H9 (cell line): ENCODE results near the gene VPS29. TPM values are rescaled to one million over a fixed set of nuclear protein-coding genes. Genes with fewer than 3 reads are reported as not detected.
A peak's percentile ranks its signal among the peaks of the same experiment; 100 is the strongest.

ENCODE experiments used
- DNase-seq: peaks from one replicate; pipeline ENCODE4 v3.0.0-alpha.2; 2017
- H2AFZ ChIP-seq: one replicate; pipeline ENCODE4 v1.6.1; 2013; ENCODE audit warnings: mild to moderate bottlenecking, low read length, control low read depth, moderate library complexity
- H2AK5ac ChIP-seq: 2 replicates; pipeline ENCODE4 v1.6.1; 2013; ENCODE audit warnings: low read length, control low read depth, mixed read lengths; ENCODE audit not compliant: insufficient read length
- H2BK120ac ChIP-seq: one replicate; pipeline ENCODE4 v1.6.1; 2013; ENCODE audit warnings: low read depth, mild to moderate bottlenecking, low read length, control low read depth, inconsistent platforms; ENCODE audit not compliant: poor library complexity, severe bottlenecking
- H2BK12ac ChIP-seq: 2 replicates; pipeline ENCODE4 v1.6.1; 2013; ENCODE audit warnings: low read length, control low read depth, mixed read lengths, low read depth; ENCODE audit not compliant: insufficient read length
- H2BK15ac ChIP-seq: 2 replicates; pipeline ENCODE4 v1.6.1; 2013; ENCODE audit warnings: low read depth, low read length, control low read depth
- H2BK20ac ChIP-seq: one replicate; pipeline ENCODE4 v1.6.1; 2013; ENCODE audit warnings: low read depth, mild to moderate bottlenecking, low read length, control low read depth, inconsistent platforms; ENCODE audit not compliant: poor library complexity, severe bottlenecking
- H2BK5ac ChIP-seq: 2 replicates; pipeline ENCODE4 v1.6.1; 2013; ENCODE audit warnings: low read length, control low read depth, mixed read lengths; ENCODE audit not compliant: insufficient read length
- H3K14ac ChIP-seq: 2 replicates; pipeline ENCODE4 v1.6.1; 2013; ENCODE audit warnings: low read length, control low read depth; ENCODE audit not compliant: insufficient read depth
- H3K18ac ChIP-seq: 2 replicates; pipeline ENCODE4 v1.6.1; 2013; ENCODE audit warnings: low read depth, mild to moderate bottlenecking, mixed read lengths, low read length, control low read depth; ENCODE audit not compliant: insufficient read length
- H3K23ac ChIP-seq: 2 replicates; pipeline ENCODE4 v1.6.1; 2013; ENCODE audit warnings: low read length, control low read depth, mixed read lengths, low read depth; ENCODE audit not compliant: insufficient read length
- H3K23me2 ChIP-seq: 2 replicates; pipeline ENCODE4 v1.6.1; 2013; ENCODE audit warnings: low read depth, mild to moderate bottlenecking, mixed read lengths, low read length, control low read depth; ENCODE audit not compliant: insufficient read length, poor library complexity, severe bottlenecking
- H3K27ac ChIP-seq: 2 replicates; pipeline ENCODE4 v1.5.1; 2013; ENCODE audit warnings: low read length, control low read depth, mixed read lengths, low read depth; ENCODE audit not compliant: insufficient read length
- H3K27me3 ChIP-seq: 2 replicates; pipeline ENCODE4 v1.6.1; 2013; ENCODE audit warnings: low read length, control low read depth, inconsistent platforms; ENCODE audit not compliant: insufficient read depth
- H3K4ac ChIP-seq: 2 replicates; pipeline ENCODE4 v1.6.1; 2013; ENCODE audit warnings: low read depth, mild to moderate bottlenecking, control low read depth, inconsistent platforms, low read length, moderate library complexity
- H3K4me1 ChIP-seq: 2 replicates; pipeline ENCODE4 v1.6.1; 2013; ENCODE audit warnings: low read length, control low read depth, inconsistent platforms; ENCODE audit not compliant: insufficient read depth
- H3K4me2 ChIP-seq: 2 replicates; pipeline ENCODE4 v1.6.1; 2013; ENCODE audit warnings: low read length, control low read depth, mixed read lengths; ENCODE audit not compliant: insufficient read length, insufficient read depth
- H3K56ac ChIP-seq: 2 replicates; pipeline ENCODE4 v1.6.1; 2013; ENCODE audit warnings: low read depth, mild to moderate bottlenecking, mixed read lengths, low read length, control low read depth; ENCODE audit not compliant: insufficient read length
- H3K79me1 ChIP-seq: 2 replicates; pipeline ENCODE4 v1.6.1; 2013; ENCODE audit warnings: low read depth, mild to moderate bottlenecking, moderate library complexity, low read length, control low read depth, inconsistent platforms; ENCODE audit not compliant: insufficient read depth, poor library complexity, severe bottlenecking
- H3K79me2 ChIP-seq: 2 replicates; pipeline ENCODE4 v1.6.1; 2013; ENCODE audit warnings: low read length, control low read depth, inconsistent platforms; ENCODE audit not compliant: insufficient read depth
- H3K9ac ChIP-seq: 2 replicates; pipeline ENCODE4 v1.6.1; 2013; ENCODE audit warnings: low read length, control low read depth, mixed read lengths; ENCODE audit not compliant: insufficient read length; ENCODE audit errors: extremely low read depth
- H3K9me3 ChIP-seq: one replicate; pipeline ENCODE4 v1.6.1; 2013; ENCODE audit warnings: low read depth, low read length, inconsistent platforms; ENCODE audit not compliant: control insufficient read depth
- H3T11ph ChIP-seq: one replicate; pipeline ENCODE4 v1.6.1; 2013; ENCODE audit warnings: mild to moderate bottlenecking, low read length, control low read depth, inconsistent platforms
- H4K20me1 ChIP-seq: one replicate; pipeline ENCODE4 v1.6.1; 2013; ENCODE audit not compliant: control insufficient read depth, insufficient read length, insufficient read depth
- H4K5ac ChIP-seq: 2 replicates; pipeline ENCODE4 v1.6.1; 2013; ENCODE audit warnings: low read depth, mild to moderate bottlenecking, mixed read lengths, low read length, control low read depth; ENCODE audit not compliant: insufficient read length
- H4K8ac ChIP-seq: replicated peaks from 2 replicates; pipeline ENCODE4 v1.6.1; 2013; ENCODE audit warnings: low read length, control low read depth, mixed read lengths, low read depth; ENCODE audit not compliant: insufficient read length
- H4K91ac ChIP-seq: 2 replicates; pipeline ENCODE4 v1.6.1; 2013; ENCODE audit warnings: low read depth, mild to moderate bottlenecking, moderate library complexity, mixed read lengths, low read length, control low read depth; ENCODE audit not compliant: insufficient read length
- H3K27ac Mint-ChIP-seq, 3 experiments: 2 replicates in 2 of 3; 3 replicates in 1 of 3; pipeline ENCODE4 v1.8.0; 2020 to 2021; ENCODE audit warnings: mixed read lengths in 3 of 3, mild to moderate bottlenecking in 1 of 3, moderate library complexity in 1 of 3
- H3K27me3 Mint-ChIP-seq: 2 replicates; pipeline ENCODE4 v1.8.0; 2021; ENCODE audit warnings: low read depth, mild to moderate bottlenecking, moderate library complexity, mixed read lengths
- H3K36me3 Mint-ChIP-seq, 3 experiments: 2 replicates in 2 of 3; 3 replicates in 1 of 3; pipeline ENCODE4 v1.8.0; 2020 to 2021; ENCODE audit warnings: low read depth in 3 of 3, mixed read lengths in 3 of 3; ENCODE audit not compliant: insufficient read depth in 1 of 3
- H3K4me1 Mint-ChIP-seq, 2 experiments: 2 replicates each; pipeline ENCODE4 v1.8.0; 2020; ENCODE audit warnings: mixed read lengths in 2 of 2
- H3K4me3 Mint-ChIP-seq, 2 experiments: 2 replicates in 1 of 2; 3 replicates in 1 of 2; pipeline ENCODE4 v1.8.0; 2020 to 2021; ENCODE audit warnings: mild to moderate bottlenecking in 2 of 2, mixed read lengths in 2 of 2, moderate library complexity in 1 of 2
- H3K9me3 Mint-ChIP-seq, 2 experiments: 2 replicates in 1 of 2; 3 replicates in 1 of 2; pipeline ENCODE4 v1.8.0; 2020; ENCODE audit warnings: mild to moderate bottlenecking in 2 of 2, mixed read lengths in 2 of 2, moderate library complexity in 1 of 2
- WGBS: extraction: QIAGEN DNeasy Blood & Tissue Kit; methylation state at CpG from one replicate; pipeline ENCODE4 v1.1.7; 2013; ENCODE audit warnings: missing lambda C conversion rate, low lambda C conversion rate, mixed read lengths; ENCODE audit not compliant: insufficient read length; ENCODE audit errors: extremely low coverage; 5-methylcytosine and 5-hydroxymethylcytosine counted together
- total RNA-seq: library from RNA; stranded (reverse); gene quantifications from 2 replicates; pipeline ENCODE4 v1.2.1, GENCODE V29; 2021
- TF ChIP-seq, protein P1 (sequence below): fragments of 200-600 bp; sonication (generic); conservative IDR thresholded peaks from 3 replicates; pipeline ENCODE4 v1.8.0; 2021; ENCODE audit warnings: antibody characterized with exemption, mild to moderate bottlenecking

The VPS29 gene
- total RNA-seq, 1 experiment from 2014 or later = 81.5 TPM

DNA sequence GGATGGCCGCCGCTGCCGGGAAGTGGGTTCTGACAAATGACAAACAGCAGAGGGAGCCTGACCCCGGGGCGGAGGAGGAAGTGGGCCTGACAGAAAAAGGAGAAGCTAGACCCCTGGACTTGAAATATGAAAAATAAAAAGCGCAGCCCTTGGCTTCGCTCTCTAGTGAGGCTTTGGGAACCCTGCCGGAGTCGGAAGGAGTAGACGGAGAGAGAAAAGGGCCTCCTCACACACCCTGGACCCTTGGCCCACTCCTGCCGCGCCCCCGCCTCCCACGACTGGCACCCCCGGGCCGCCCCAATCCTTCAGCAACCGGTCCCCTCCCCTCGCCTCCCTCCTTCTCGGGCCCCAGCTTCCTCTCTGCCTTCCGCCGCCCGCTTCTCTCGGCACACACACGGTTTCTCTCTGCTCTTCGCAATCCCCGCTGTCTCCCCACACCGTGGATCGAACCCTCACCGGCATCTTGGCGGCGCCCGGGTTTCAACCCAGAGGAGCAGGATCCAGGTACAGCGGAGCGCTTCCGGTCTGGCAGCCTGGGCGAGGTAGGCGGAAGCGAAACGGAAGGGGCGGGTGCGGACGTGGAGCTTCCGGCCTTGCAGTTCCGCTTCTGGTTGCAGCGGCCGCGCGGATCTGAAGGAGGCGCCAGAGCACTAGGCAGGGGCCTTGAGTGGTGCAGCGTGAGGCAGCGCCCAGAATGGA lies 52.0 kb downstream of the VPS29 start, which contains the start of gene ARPC3:
ARPC3 (minus strand) TSS at position 539 of the 699 bp plus-strand sequence; CDS start at position 462, 77 bp downstream.
- no peaks in the 10 kb centered on the region for H3K4me1 ChIP-seq
- peak within 1 kb of the TSS; percentile 48 for H3K4me2 ChIP-seq
- no peak within 1 kb of the TSS for H2AK5ac ChIP-seq
- peaks cover 7% of the 10 kb centered on the region for H3K79me1 ChIP-seq
- Mint-ChIP-seq H3K27me3 (no peaks in the 10 kb centered on the region), H3K27ac (peak within 1 kb of the TSS; percentile 97 to 99 (median 98)), H3K4me3 (peak within 1 kb of the TSS; percentile 99 to 100), H3K4me1 (peaks cover 5 to 10% of the 10 kb centered on the region in 2 experiments), H3K36me3 (peaks cover 13 to 56% (median 38%) of the 10 kb centered on the region in 3 experiments; a peak in 6 of 7 replicates), H3K9me3 (no peaks in the 10 kb centered on the region; a peak in 1 of 5 replicates)
- H2AFZ ChIP-seq = no peak within 1 kb of the TSS
- no peak within 1 kb of the TSS for H3K56ac ChIP-seq
- no peak within 1 kb of the TSS for H3K18ac ChIP-seq
- no peak within 1 kb of the TSS for H2BK20ac ChIP-seq
- H2BK5ac ChIP-seq = no peak within 1 kb of the TSS
- no peak within 1 kb of the TSS for H3T11ph ChIP-seq
- no peaks in the 10 kb centered on the region for H3K9me3 ChIP-seq
- no peak within 1 kb of the TSS for H4K91ac ChIP-seq
- H3K14ac ChIP-seq = peak within 1 kb of the TSS; percentile 77; the same call in 1 of the 2 replicates
- H3K9ac ChIP-seq = peak within 1 kb of the TSS; percentile 71
- H3K79me2 ChIP-seq = peaks cover 3% of the 10 kb centered on the region; the same call in 1 of the 2 replicates
- no peak within 1 kb of the TSS for H3K27ac ChIP-seq
- peak; percentile 98 for DNase-seq
- no peak within 1 kb of the TSS for H3K23ac ChIP-seq
- no peaks in the 10 kb centered on the region for H3K27me3 ChIP-seq
- H4K20me1 ChIP-seq = no peaks in the 10 kb centered on the region
- H2BK15ac ChIP-seq = no peak within 1 kb of the TSS
- no peak within 1 kb of the TSS for H4K8ac ChIP-seq
- H2BK120ac ChIP-seq = no peak within 1 kb of the TSS
- TF ChIP-seq, protein P1, sequence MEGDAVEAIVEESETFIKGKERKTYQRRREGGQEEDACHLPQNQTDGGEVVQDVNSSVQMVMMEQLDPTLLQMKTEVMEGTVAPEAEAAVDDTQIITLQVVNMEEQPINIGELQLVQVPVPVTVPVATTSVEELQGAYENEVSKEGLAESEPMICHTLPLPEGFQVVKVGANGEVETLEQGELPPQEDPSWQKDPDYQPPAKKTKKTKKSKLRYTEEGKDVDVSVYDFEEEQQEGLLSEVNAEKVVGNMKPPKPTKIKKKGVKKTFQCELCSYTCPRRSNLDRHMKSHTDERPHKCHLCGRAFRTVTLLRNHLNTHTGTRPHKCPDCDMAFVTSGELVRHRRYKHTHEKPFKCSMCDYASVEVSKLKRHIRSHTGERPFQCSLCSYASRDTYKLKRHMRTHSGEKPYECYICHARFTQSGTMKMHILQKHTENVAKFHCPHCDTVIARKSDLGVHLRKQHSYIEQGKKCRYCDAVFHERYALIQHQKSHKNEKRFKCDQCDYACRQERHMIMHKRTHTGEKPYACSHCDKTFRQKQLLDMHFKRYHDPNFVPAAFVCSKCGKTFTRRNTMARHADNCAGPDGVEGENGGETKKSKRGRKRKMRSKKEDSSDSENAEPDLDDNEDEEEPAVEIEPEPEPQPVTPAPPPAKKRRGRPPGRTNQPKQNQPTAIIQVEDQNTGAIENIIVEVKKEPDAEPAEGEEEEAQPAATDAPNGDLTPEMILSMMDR = peak; percentile 76
- no peak within 1 kb of the TSS for H4K5ac ChIP-seq
- WGBS = no CpG with 5 or more reads among the region's 51 CpGs
- no peak within 1 kb of the TSS for H2BK12ac ChIP-seq
- no peaks in the 10 kb centered on the region for H3K23me2 ChIP-seq
- H3K4ac ChIP-seq = no peak within 1 kb of the TSS
